Erythroblast (primary cell): ENCODE data around the gene CHGA.

Experiments used
- DNase-seq, 2 experiments: peaks; one replicate each; lab custom pipeline; 2025; lab: John Stamatoyannopoulos, UW
- GATA1 ChIP-seq: IDR thresholded peaks from 2 replicates; pipeline ENCODE4 v1.6.1; 2011; ENCODE audit warnings: low read depth, mild to moderate bottlenecking, control low read depth, low read length, moderate library complexity
- POLR2A ChIP-seq: IDR thresholded peaks from 2 replicates; pipeline ENCODE4 v1.6.1; 2011; ENCODE audit warnings: mild to moderate bottlenecking, low read length

Gene CHGA

GRCh38 chr14:92942136-92942535, 19.2 kb downstream of the CHGA start:
- no peak for DNase-seq
- no peak for TF ChIP-seq GATA1
- no peak for TF ChIP-seq POLR2A

GRCh38 chr14:92942576-92942975, 19.6 kb downstream of the CHGA start:
- no peak for DNase-seq
- TF ChIP-seq GATA1 (no peak), POLR2A (no peak)

GRCh38 chr14:92942976-92943710, 20.2 kb downstream of the CHGA start:
- no peak for TF ChIP-seq GATA1
- no peak for DNase-seq

- TF ChIP-seq POLR2A (no peak), GATA1 (no peak)
Observed at GRCh38 chr14:92943855-92944570, 21.1 kb downstream of the CHGA start.

GRCh38 chr14:92944976-92945375, 22.0 kb downstream of the CHGA start:
- TF ChIP-seq GATA1: no peak
- no peak for TF ChIP-seq POLR2A
- DNase-seq: no peak

More at GRCh38 chr14:92943855-92944570, 21.1 kb downstream of the CHGA start:
- DNase-seq: no peak

GRCh38 chr14:92945544-92945943, 22.6 kb downstream of the CHGA start:
- no peak for DNase-seq
- no peak for TF ChIP-seq POLR2A
- TF ChIP-seq GATA1: no peak

- DNase-seq: no peak
Observed at GRCh38 chr14:92945959-92946846, 23.3 kb downstream of the CHGA start.

GRCh38 chr14:92946847-92947545, 24.0 kb downstream of the CHGA start:
- no peak for DNase-seq
- TF ChIP-seq GATA1 (no peak), POLR2A (no peak)

More at GRCh38 chr14:92945959-92946846, 23.3 kb downstream of the CHGA start:
- no peak for TF ChIP-seq POLR2A
- TF ChIP-seq GATA1: no peak

- DNase-seq: no peak
- no peak for TF ChIP-seq GATA1
- no peak for TF ChIP-seq POLR2A
Observed at GRCh38 chr14:92948647-92949046, 25.7 kb downstream of the CHGA start.

GRCh38 chr14:92949496-92950192, 26.7 kb downstream of the CHGA start:
- DNase-seq: no peak
- no peak for TF ChIP-seq POLR2A
- TF ChIP-seq GATA1: no peak

GRCh38 chr14:92950193-92950540, 27.2 kb downstream of the CHGA start:
- DNase-seq: no peak
- TF ChIP-seq GATA1 (no peak), POLR2A (no peak)

GRCh38 chr14:92950773-92951172, 27.8 kb downstream of the CHGA start:
- no peak for DNase-seq
- TF ChIP-seq GATA1 (no peak), POLR2A (no peak)
